Activated CD4-positive, alpha-beta T cell treated with anti-CD3 and anti-CD28 coated beads, Interleukin-2, amount 50 U/mL, for 24 hours (primary cell): Measurements from ENCODE around the gene MS4A1.
"Not testable (repeated sequence)": the region's sequence is repeated elsewhere in the genome, so short reads cannot be mapped to it uniquely, and the experiment has no call there.

Experiments
- DNase-seq, 2 donors: peaks; one replicate each; pipeline ENCODE4 v3.0.0-alpha.2; 2020; ENCODE audit warnings: low read depth in 1 of 2, low spot score in 1 of 2

Gene MS4A1

GRCh38 chr11:60455531-60456042 lies at the start of gene MS4A1:
MS4A1 (plus strand) TSS chr11:60455847; CDS start chr11:60462375, 6,528 bp downstream.
- no peak for DNase-seq

DNA sequence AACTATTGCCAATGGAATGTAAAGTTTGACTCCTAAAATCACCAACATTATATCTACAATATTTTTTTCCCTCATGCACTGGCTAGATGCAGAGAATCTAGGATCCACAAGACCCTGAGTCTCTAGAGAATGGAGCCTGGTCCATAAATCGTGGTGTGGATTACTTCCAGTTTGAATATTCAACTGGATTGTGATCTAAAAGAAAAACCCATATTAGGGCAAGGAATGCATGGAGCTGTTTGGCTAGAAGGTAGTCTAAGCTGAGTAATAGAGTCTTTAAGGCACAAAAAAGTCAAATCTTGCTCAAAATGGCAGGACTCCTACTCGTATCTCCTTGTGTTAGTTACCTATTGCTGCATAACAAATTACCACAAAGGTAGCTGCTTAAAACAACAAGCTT lies 35.6 kb upstream of the MS4A1 start:
- DNase-seq, result no peak

GRCh38 chr11:60422609-60423008 lies 33.0 kb upstream of the MS4A1 start:
- no peak for DNase-seq

- DNase-seq, result no peak
These were observed 27.1 kb upstream of the MS4A1 start for GRCh38 chr11:60428517-60428916.

GRCh38 chr11:60429272-60429671 lies 26.4 kb upstream of the MS4A1 start, which contains the start of gene MS4A5:
MS4A5 (plus strand) TSS chr11:60429572; CDS start chr11:60429675, 103 bp downstream.
- DNase-seq, result no peak

DNA sequence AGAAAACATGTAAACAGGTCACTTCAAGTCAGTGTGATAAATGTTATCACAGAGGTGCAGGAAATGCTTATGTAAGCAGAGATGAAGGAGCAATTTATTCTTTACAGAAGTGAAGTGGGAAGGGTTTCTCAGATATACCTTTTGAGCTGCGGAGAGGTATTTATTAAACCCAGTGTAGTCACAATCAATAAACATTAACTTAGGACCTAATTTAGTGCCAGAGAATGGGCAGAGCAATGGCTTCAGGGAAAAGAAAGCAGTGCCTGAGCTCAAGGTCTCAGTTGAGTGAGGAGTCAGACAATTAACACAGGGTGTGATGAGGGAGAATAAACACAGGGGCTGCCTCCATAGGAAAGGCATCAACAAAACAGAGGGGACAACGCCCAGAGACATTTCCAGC lies 24.4 kb upstream of the MS4A1 start:
- DNase-seq, result no peak

DNA sequence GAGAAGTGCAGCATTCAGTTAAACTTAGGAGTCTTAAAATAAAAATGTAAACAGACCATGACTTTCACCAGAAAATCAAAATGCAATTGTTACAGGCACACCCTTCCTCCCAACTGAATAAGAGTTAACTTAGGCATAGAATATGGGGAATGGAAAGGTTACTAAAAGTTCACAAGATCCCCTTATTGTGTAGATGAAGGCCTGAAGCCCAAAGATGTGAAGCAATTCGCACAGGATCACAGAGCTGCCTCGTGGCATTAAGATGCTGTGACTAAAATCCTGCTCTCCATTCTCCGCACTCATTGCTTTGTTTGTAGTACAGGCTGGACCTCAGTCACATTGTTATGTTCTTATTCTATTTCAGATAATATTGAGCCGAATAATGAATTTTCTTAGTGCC lies 22.2 kb upstream of the MS4A1 start:
- DNase-seq, result no peak

- DNase-seq, result no peak
These were observed 8.6 kb upstream of the MS4A1 start for GRCh38 chr11:60447070-60447469.

- no peak for DNase-seq
These were observed 7.8 kb upstream of the MS4A1 start for GRCh38 chr11:60447846-60448245.

DNA sequence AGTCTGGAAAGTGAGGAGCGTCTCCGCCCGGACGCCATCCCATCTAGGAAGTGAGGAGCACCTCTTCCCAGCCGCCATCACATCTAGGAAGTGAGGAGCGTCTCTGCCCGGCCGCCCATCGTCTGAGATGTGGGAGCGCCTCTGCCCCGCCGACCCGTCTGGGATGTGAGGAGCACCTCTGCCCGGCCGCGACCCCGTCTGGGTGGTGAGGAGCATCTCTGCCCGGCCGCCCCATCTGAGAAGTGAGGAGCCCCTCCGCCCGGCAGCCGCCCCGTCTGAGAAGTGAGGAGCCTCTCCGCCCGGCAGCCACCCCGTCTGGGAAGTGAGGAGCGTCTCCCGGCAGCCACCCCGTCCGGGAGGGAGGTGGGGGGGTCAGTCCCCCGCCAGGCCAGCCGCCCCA lies 4.5 kb upstream of the MS4A1 start:
- DNase-seq, result not testable (repeated sequence)

DNA sequence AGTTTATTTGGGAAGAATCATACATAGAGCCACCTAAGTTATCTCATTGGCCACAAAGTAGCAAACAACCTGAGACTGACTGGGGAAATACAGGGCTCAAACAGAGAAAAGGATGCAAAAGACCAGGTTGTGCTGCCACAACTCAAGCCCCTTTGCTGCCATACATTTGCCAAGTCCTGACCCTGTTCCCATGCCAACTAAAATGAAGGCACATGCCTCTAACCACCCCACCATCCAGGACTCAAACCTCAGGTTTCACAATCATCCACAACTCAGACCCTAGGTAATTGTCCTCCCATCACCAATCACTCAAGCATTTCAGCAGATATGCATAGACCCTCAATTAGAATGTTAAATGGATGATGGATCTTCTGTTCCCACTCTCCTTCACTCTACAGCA lies 1.4 kb upstream of the MS4A1 start:
- DNase-seq, result no peak

DNA sequence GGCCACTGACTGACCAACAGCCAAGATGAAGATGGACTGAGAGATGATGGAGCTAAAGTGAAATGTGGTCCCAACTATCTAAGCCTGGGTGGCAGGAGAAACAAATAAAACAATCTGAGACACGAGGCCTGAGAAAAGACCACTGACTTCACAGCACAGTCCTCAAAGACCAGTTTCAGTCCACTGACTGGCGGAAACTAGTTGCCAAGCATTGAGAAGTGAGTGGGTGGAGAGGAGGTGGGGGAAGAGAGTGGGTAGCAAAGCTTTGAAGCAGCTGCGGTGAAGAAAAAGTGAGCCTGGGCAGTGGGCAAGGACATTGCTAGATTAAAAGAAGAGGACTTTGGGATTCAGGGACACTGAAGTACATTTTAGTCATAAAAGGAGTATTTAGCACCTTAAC lies 1.9 kb downstream of the MS4A1 start:
- DNase-seq, result no peak

GRCh38 chr11:60459345-60459744 lies 3.7 kb downstream of the MS4A1 start:
- DNase-seq, result no peak

DNA sequence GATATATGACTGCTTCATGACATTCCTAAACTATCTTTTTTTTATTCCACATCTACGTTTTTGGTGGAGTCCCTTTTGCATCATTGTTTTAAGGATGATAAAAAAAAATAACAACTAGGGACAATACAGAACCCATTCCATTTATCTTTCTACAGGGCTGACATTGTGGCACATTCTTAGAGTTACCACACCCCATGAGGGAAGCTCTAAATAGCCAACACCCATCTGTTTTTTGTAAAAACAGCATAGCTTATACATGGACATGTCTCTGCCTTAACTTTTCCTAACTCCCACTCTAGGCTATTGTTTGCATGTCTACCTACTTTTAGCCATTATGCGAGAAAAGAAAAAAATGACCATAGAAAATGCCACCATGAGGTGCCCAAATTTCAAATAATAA lies 13.2 kb downstream of the MS4A1 start:
- DNase-seq, result no peak

DNA sequence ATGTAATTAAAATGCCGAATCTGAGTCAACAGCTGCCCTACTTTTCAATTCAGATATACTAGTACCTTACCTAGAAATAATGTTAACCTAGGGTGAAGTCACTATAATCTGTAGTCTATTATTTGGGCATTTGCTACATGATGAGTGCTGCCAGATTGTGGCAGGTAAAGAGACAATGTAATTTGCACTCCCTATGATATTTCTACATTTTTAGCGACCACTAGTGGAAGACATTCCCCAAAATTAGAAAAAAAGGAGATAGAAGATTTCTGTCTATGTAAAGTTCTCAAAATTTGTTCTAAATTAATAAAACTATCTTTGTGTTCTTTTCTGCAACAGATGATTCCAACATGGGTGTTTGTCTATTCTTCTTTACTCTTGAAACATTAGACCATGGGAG lies 14.1 kb downstream of the MS4A1 start:
- DNase-seq, result no peak

- DNase-seq, result no peak
These were observed 21.4 kb downstream of the MS4A1 start for GRCh38 chr11:60477035-60477445.

GRCh38 chr11:60482361-60482760 lies 26.7 kb downstream of the MS4A1 start:
- no peak for DNase-seq

DNA sequence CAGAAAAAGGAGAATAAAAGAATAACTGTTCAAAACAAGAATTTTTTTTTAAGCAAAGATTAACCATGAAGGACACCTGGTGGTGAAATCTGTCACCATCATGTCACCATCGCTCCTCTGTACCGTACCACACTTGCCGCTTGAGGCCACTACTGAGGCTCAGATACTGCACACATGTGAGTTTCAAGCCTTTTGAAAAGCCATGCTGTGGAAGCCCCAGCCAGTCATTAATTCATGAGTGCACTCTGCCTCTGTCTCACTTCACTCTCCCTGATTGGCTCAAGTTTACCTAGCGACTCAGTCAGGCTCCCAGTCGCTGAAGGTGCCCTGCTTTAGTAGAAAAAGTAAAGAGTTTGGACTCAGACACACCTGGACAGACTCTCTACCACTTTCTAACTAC lies 30.3 kb downstream of the MS4A1 start:
- DNase-seq, result no peak

DNA sequence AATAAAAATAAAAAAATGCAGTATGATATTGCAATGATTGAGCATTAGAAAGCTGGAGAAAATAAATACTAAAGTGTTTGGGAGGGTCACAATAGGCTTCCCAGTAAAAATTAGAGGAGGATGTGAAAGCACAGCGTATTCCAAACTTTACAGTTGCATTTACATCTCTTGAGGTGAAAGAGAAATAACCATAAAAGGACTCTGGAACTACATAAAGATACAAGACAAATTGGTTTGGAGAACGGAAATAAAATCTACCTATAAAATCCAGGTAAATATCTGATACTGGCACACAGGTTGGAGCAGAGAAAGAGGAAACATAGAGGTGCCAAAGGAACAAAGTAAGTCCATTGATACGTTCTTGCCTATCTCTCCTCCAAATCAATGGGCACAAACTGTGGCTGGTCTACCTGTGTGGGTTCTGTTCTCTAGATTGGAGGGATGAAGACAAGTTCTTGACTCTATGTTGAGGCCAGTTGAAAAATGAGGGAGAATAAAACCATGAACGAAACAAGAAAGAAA lies 36.9 kb downstream of the MS4A1 start, which contains the start of gene MS4A12:
Gene MS4A12 (plus strand): TSS at position 291 of the 522 bp plus-strand sequence. CDS start 4,541 bp downstream, outside the sequence.
- DNase-seq, result no peak

DNA sequence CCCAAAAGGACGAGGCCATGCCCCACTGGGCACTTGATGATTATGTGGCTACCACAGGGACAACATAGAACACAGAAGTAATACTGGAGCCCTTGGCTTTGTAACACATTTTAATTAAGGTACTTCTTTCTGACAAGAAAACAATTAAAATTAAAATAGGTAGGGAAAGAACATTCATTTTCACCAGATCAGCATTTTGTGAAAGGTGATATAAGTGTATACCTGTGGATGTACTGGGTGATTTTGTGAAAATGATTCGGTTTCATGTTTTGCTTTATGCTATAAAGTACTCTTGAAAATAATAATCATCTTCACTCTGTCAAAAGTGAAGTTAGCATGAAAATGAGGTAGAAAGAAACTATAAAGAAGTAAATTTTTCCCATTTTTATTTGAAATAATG lies 37.8 kb downstream of the MS4A1 start:
- no peak for DNase-seq

DNA sequence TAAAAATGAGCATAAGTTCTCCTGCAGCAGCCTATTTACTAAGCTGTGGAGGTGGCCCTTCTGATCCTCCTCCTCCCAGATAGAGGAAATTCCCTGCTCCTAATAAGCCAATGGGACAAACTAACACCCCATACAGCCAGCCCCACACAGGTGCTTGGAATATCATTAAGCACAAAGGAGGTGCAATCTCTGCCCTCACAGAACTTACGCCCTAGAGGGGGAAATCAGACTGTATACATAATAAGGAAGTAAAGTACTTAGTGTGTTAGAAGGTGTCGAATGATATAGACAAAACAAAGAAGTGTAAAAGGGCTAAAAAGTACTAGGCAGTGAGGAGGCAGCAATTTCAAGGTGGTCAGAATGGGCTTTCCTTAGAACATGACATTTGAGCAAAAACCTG lies 42.8 kb downstream of the MS4A1 start:
- no peak for DNase-seq

GRCh38 chr11:60498853-60499252 lies 43.2 kb downstream of the MS4A1 start:
- no peak for DNase-seq

- DNase-seq, result no peak
These were observed 44.7 kb downstream of the MS4A1 start for GRCh38 chr11:60500276-60500910.
